Measurements from ENCODE around the gene PATJ. TPM values are rescaled to one million over a fixed set of nuclear protein-coding genes. Genes with fewer than 3 reads are reported as not detected.

The PATJ gene
- total and polyA plus RNA-seq, 2 donors (not counting 1 experiment from before 2014, with no cell fraction given) = 8.0 to 45.3 TPM

GRCh38 chr1:61784726-61785125 lies 42.4 kb downstream of the PATJ start:
- no peak overlapping the region for H3K27ac Mint-ChIP-seq
- intact Hi-C loops (cut with micrococcal nuclease) = no loop called here
- POLR2A ChIA-PET = no interaction called here
- ATAC-seq (ENCODE audit: low read depth) (no peak), DNase-seq (no peak)
- no peak overlapping the region for H3K9ac ChIP-seq (ENCODE audit: low read length)
- CTCF ChIA-PET = no interaction called here
- 100% methylated on average over 1 of the region's 2 CpGs for WGBS (ENCODE audit: insufficient coverage)
- H3K4me1 ChIP-seq (ENCODE audit: control insufficient read depth in 2 of 2, insufficient read depth in 2 of 2, low read length in 2 of 2) = no peaks in the 10 kb centered on the region
- TF ChIP-seq CTCF (IDR thresholded peaks at IDR 0.05) = no peak
- TF ChIP-seq EZH2 (IDR thresholded peaks at IDR 0.05; ENCODE audit: borderline replicate concordance, insufficient read depth, low read depth, low read length, poor library complexity, severe bottlenecking) = no peak
- no peak overlapping the region for H3K4me3 Mint-ChIP-seq
- no peak overlapping the region for H3K4me3 ChIP-seq (ENCODE audit: control extremely low read depth in 1 of 5, extremely low read depth in 1 of 5, insufficient read depth in 1 of 5, low read depth in 2 of 5, low read length in 4 of 5)
- H3K27me3 ChIP-seq (replicated peaks in 1 of 4; ENCODE audit: control extremely low read depth in 1 of 4, control insufficient read depth in 3 of 4, insufficient read depth in 4 of 4, low read length in 3 of 4) = no peaks in the 10 kb centered on the region
- no peak overlapping the region for H3K27ac ChIP-seq (ENCODE audit: low read length in 2 of 2)
- H3K36me3 ChIP-seq (replicated peaks in 1 of 2; ENCODE audit: control extremely low read depth in 1 of 2, control insufficient read depth in 1 of 2, extremely low read depth in 1 of 2, insufficient read depth in 2 of 2, low read length in 1 of 2) = peaks cover 0 to 6% of the 10 kb centered on the region in 2 experiments
- no peaks in the 10 kb centered on the region for H3K4me1 Mint-ChIP-seq
- H3K27me3 Mint-ChIP-seq = no peaks in the 10 kb centered on the region
- H4K20me1 ChIP-seq (ENCODE audit: control insufficient read depth, insufficient read depth, low read length, poor library complexity, severe bottlenecking) = no peaks in the 10 kb centered on the region
- no peaks in the 10 kb centered on the region for H3K79me2 ChIP-seq (ENCODE audit: control insufficient read depth, insufficient read depth, low read length)
- H3K9me3 ChIP-seq (ENCODE audit: control extremely low read depth in 1 of 3, control insufficient read depth in 2 of 3, insufficient read depth in 1 of 3, low read length in 2 of 3) = no peaks in the 10 kb centered on the region
- no peak overlapping the region for H2AFZ ChIP-seq (ENCODE audit: insufficient read depth, low read depth, low read length, poor library complexity, severe bottlenecking)
- H3K9me3 Mint-ChIP-seq (ENCODE audit: insufficient read depth) = no peaks in the 10 kb centered on the region
- no peak overlapping the region for H3K4me2 ChIP-seq (replicated peaks; ENCODE audit: low read depth, low read length, poor library complexity, severe bottlenecking)

- ATAC-seq (ENCODE audit: low read depth) (no peak), DNase-seq (no peak)
- Histone ChIP-seq H3K4me2 (replicated peaks; ENCODE audit: low read depth, low read length, poor library complexity, severe bottlenecking) (no peak overlapping the region), H2AFZ (ENCODE audit: insufficient read depth, low read depth, low read length, poor library complexity, severe bottlenecking) (no peak overlapping the region), H3K27ac (ENCODE audit: low read length in 2 of 2) (no peak overlapping the region), H3K9ac (ENCODE audit: low read length) (no peak overlapping the region), H3K4me1 (ENCODE audit: control insufficient read depth in 2 of 2, insufficient read depth in 2 of 2, low read length in 2 of 2) (no peaks in the 10 kb centered on the region), H4K20me1 (ENCODE audit: control insufficient read depth, insufficient read depth, low read length, poor library complexity, severe bottlenecking) (no peaks in the 10 kb centered on the region), H3K4me3 (ENCODE audit: control extremely low read depth in 1 of 5, extremely low read depth in 1 of 5, insufficient read depth in 1 of 5, low read depth in 2 of 5, low read length in 4 of 5) (no peak overlapping the region), H3K27me3 (replicated peaks in 1 of 4; ENCODE audit: control extremely low read depth in 1 of 4, control insufficient read depth in 3 of 4, insufficient read depth in 4 of 4, low read length in 3 of 4) (no peaks in the 10 kb centered on the region), H3K79me2 (ENCODE audit: control insufficient read depth, insufficient read depth, low read length) (no peaks in the 10 kb centered on the region), H3K9me3 (ENCODE audit: control extremely low read depth in 1 of 3, control insufficient read depth in 2 of 3, insufficient read depth in 1 of 3, low read length in 2 of 3) (no peaks in the 10 kb centered on the region), H3K36me3 (replicated peaks in 1 of 2; ENCODE audit: control extremely low read depth in 1 of 2, control insufficient read depth in 1 of 2, extremely low read depth in 1 of 2, insufficient read depth in 2 of 2, low read length in 1 of 2) (peaks cover 0 to 6% of the 10 kb centered on the region in 2 experiments)
- intact Hi-C loops (cut with micrococcal nuclease) = no loop called here
- Mint-ChIP-seq H3K4me1 (no peaks in the 10 kb centered on the region), H3K27ac (no peak overlapping the region), H3K9me3 (ENCODE audit: insufficient read depth) (no peaks in the 10 kb centered on the region), H3K4me3 (no peak overlapping the region), H3K27me3 (no peaks in the 10 kb centered on the region)
- ChIA-PET CTCF (interaction anchor here (0.6 kb wide), 1 partner anchor 229 kb away, joined by 4 read pairs; no protein-coding TSS in a partner anchor), POLR2A (no interaction called here)
- WGBS (ENCODE audit: insufficient coverage) = 100% methylated on average over 3 of the region's 3 CpGs
- TF ChIP-seq EZH2 (IDR thresholded peaks at IDR 0.05; ENCODE audit: borderline replicate concordance, insufficient read depth, low read depth, low read length, poor library complexity, severe bottlenecking) (no peak), CTCF (IDR thresholded peaks at IDR 0.05) (no peak)
These were observed 48.6 kb downstream of the PATJ start for GRCh38 chr1:61790837-61791236.
